Esophagus squamous epithelium (tissue), 4 donors: ENCODE data around the gene ATP5MC2.

ENCODE experiments used
- POLR2A ChIP-seq, 4 donors: fragments of 450-650 bp; IDR thresholded peaks; one replicate each; pipeline ENCODE4 v1.6.1; 2017; ENCODE audit warnings: antibody characterized with exemption in 4 of 4, mild to moderate bottlenecking in 4 of 4, moderate library complexity in 3 of 4
- TF ChIP-seq, protein P1 (sequence below), 6 experiments: fragments of 450-650 bp in 4 of 6; fragments of 200-600 bp in 2 of 6; sonication (generic) in 2 of 6; IDR thresholded peaks; one replicate each; pipeline ENCODE4 v1.5.1; 2016 to 2019; ENCODE audit warnings: antibody characterized with exemption in 6 of 6, mild to moderate bottlenecking in 4 of 6, moderate library complexity in 4 of 6

GRCh38 chr12:53627919-53628318 is 48.0 kb downstream of the ATP5MC2 start:
- TF ChIP-seq, protein P1, sequence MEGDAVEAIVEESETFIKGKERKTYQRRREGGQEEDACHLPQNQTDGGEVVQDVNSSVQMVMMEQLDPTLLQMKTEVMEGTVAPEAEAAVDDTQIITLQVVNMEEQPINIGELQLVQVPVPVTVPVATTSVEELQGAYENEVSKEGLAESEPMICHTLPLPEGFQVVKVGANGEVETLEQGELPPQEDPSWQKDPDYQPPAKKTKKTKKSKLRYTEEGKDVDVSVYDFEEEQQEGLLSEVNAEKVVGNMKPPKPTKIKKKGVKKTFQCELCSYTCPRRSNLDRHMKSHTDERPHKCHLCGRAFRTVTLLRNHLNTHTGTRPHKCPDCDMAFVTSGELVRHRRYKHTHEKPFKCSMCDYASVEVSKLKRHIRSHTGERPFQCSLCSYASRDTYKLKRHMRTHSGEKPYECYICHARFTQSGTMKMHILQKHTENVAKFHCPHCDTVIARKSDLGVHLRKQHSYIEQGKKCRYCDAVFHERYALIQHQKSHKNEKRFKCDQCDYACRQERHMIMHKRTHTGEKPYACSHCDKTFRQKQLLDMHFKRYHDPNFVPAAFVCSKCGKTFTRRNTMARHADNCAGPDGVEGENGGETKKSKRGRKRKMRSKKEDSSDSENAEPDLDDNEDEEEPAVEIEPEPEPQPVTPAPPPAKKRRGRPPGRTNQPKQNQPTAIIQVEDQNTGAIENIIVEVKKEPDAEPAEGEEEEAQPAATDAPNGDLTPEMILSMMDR (IDR thresholded peaks at IDR 0.05): no peak
- TF ChIP-seq POLR2A (IDR thresholded peaks at IDR 0.05): no peak
